Measurements from ENCODE around the gene NTN1.
"Not testable (repeated sequence)": the region's sequence is repeated elsewhere in the genome, so short reads cannot be mapped to it uniquely, and the experiment has no call there.

The NTN1 gene

DNA sequence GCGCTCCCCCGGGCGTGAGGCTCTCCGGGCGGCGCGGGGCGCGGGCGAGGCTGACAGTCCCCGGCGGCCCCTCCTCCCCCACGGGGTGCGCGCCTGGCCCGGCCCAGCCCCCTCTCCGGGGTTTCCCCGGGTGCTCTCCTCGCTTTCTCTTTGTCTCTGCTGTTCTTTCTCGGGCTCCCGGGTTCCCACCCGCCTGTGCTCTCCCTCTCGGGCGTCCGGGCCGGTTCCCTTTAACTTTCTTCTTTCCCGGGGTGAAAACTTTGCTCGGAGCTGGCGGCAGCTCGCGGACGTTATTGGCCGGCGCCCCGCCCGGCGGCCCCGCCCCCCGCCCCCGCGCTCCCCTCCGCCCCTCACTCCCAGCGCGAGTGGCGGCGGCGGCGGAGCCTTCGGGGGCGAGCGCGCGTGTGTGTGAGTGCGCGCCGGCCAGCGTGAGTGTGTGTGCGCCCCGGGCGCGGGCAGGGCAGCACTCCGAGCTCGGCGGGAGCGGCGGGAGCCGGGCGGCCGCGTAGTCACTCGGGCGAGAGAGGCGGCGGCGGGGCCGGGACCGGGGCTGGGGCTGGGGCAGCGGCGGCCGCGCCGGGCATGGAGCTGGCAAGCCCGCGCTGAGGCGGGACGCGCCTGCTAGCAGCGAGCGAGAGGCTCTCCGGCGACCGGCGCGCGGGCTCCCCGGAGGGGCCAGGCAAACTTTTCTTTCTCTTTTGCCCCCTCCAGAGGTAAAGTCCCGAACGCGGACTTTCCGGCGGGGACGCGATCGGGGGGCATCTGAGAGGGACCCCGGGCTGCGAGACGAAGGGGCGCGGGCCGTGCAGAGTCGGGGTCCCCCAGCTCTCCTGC, at the start of gene NTN1:
Gene NTN1 (plus strand): TSS at position 353 of the 834 bp plus-strand sequence. CDS start 864 bp downstream, outside the sequence.
- no peak for FAIRE-seq

DNA sequence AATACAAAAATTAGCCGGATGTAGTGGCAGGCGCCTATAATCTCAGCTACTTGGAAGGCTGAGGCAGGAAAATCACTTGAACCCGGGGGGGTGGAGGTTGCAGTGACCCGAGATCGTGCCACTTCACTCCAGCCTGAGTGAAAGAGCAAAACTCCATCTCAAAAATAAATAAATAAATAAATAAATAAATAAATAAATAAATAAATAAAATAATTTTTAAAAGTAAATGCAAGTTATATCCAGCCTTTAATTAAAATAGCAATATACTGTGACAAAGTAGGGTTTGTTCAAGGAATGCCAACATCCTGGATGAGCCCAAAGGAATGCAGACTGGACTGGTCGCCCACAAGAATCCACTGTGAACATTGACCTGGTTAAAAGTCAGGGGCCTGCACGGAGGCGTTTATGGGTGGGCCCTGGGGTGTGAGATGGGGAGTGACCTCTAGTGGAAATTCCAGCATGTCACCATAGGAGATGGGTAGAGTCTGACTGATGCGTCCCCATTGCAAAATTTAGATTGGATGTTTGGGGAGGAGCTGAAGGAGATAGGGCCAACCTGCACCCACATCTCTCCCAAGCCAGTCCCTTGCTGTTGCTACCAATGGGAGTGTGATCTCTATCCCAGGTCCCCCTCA, 46.1 kb upstream of the NTN1 start:
- FAIRE-seq: no peak

DNA sequence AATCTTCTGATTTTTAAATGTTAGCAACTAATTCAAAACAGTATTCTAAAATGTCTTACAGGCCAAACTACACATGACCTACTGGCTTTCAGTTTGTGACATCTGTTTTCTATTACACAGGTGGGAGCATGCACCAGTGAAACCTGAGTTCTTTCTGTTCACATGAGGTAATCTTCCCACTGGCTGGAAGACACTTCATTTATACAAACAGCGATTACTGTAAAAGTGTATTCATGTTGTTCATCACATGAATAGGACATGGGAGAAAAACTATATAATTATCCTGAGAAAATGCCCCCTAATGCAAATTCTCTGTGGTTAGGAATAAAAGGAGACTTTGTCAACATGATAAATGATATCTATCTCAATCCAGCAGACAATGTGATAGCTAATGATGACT, 44.7 kb upstream of the NTN1 start:
- FAIRE-seq: no peak

DNA sequence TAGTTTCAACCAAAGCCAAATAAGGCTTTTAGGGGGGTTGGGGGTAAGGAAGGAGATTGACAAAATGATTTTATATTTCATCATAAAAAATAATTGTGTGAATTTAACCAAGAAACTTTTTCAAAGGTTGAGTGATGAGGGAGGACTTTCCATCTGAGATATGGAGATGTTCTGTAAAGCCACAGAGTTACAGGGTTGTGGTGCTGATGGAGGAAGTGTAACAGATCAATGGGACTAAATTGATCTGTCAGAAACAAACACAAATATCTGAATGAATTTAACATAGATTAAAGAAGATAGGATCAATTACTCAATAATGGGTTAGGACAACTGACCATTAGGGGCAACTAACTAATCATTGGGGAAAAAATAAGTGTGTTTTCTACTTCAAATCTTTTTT, 41.6 kb upstream of the NTN1 start:
- FAIRE-seq: no peak

DNA sequence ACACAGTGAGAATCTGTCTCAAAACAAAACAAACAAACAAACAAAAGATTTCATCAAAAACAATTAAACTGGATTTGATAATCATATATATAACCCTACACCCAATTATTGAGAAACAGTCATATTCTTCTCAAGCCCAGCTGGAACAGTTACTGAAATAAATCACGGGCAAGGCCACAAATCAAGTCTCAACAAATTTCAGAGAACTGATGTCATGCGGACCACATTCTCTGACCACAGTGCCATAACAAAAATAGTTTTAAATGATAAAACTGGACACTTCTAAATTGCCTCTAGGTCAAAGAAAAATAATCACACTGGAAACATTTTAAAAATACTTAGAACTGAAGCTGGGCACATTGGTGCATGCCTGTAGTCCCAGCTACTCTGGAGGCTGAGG, 39.9 kb upstream of the NTN1 start:
- no peak for FAIRE-seq

DNA sequence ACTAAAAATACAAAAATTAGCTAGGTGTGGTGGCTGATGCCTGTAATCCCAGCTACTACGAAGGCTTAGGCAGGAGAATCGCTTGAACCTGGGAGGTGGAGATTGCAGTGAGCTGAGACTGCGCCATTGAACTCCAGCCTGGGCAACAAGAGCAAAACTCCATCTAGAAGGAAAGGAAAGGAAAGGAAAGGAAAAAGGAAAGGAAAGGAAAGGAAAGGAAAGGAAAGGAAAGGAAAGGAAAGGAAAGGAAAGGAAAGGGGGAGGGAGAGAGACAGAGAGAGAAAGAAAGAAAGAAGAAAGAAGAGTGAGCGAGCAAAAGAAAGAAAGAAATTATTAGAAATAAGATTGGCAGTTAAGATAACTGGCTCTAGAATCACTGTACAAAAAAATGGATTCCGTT, 37.1 kb upstream of the NTN1 start:
- FAIRE-seq: not testable (repeated sequence)

DNA sequence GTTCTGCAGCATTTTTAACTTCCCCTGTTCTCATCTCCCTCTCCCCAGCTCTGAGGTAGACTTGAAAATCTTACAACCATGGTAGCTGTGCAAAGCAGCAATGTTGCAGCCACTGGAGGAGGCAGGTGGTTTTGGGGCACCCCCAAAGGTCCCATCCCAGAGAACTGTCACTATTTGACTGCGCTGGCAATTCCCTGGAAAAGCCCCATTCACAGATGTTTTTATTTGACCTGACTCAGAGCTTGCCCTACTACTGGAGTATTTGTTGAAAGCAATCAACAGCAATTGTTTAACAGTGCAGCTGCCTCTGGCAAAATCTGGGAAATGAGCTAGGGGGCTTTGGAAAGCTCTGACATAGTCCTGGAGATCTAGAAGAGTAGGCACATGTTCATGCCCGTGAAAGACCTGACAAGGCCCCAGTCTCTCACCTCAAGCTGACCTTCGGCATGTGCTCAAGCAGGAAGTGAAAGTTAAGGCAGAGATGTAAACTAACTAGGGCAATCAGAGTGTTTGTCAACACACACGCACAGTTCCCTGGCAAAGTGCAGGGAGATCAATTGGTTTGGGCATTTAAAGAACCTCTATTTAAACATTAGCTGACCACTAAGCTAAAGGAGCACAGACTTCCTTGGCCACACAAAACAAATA, 36.1 kb upstream of the NTN1 start:
- FAIRE-seq: no peak

DNA sequence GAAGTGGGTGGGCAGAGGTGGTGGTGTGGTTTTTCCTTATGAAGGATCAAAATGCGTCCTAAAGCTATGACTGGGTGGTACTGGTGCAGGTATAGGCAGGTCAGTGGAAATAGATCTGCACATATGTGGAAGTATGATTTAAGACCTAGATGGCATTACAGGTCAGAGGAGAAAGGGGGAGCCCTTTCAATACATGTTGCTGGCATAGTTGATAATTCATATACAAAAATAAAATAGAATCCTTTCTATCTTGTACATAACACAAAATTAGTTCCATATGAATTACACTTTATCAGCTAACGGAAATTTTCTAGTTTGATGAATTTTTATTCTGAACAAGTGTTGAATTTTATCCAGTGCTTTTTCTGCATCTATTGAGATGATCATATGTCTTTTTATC, 35.0 kb upstream of the NTN1 start:
- FAIRE-seq: no peak

DNA sequence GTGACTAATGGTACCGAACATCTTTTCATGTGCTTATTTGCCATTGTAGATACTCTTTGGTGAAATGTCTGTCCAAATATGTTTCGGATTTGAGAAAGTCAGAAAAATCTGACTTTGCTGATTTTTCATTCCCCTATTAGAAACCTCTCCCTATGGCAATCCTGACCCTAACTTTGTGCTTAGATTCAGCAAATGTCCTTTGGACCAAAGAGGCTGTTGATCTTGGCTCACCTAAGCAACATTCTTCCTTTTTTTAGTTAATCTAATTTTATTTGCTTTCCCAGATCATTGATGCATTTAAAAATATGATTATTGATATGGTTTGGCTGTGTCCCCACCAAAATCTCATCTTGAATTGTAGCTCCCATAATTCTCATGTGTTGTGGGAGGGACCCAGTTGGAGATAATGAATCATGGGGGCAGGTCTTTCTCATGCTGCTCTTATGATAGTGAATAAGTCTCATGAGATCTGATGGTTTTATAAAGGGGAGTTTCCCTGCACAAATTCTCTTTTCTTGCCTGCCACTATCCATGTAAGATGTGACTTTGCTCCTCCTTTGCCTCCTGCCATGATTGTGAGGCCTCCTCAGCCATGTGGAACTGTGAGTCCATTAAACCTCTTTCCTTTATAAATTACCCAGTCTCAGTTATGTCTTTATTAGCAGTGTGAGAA, 32.9 kb upstream of the NTN1 start:
- FAIRE-seq: not testable (repeated sequence)

DNA sequence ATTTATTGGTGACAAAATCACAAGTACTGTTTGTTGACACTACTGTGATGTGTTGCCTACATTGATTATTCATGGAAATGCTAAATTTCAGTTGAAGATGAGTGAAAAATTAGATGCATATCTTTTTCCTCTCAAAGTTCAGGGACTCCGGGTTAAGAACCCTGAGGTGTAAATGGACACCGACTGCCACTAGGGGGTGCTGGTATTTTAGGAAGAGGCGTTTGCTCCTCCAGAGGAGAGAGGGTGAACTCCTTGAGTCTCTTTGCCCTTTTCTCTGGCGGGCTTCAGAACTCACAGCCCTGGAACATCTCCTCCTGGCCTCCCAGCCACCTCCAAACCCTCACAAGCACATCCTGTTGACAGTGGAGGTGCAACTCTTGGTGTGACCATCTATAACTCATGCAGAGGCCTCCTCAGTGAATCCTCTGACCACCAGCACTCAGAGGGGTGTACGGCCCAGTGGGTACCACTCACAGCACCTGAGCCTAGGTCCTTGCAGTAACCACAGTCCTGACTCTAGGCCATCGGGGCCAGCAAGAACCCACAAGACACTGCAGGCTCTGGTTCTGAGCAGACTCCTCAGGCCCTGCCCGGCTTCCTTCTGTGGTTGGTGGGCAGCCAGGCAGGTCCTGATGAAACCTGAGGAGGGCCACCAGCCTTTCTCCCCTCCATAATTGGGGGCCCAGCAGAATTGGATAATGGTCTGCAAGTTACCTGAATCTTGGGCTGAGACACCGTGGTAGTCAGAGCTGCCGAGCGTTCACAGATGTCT, 29.6 kb upstream of the NTN1 start:
- no peak for FAIRE-seq

DNA sequence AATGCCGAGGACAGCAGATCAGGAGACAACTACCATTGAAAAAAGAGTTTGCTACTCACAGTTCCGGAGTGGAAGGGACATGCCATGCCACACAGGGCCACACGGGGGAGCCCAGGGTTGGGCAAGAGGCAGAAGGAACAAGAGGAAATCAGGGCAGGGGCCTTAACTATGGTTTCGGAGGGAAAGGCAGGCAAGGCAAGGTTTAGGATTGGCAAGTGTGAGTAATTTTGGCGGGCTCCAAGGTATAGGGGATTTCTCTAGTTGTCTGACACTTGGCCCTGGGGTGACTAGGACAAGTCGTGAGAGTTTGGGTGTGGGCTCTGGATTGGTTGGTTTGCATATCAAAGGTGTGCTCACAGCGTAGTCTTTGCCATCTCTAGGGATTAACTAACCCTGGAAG, 27.0 kb upstream of the NTN1 start:
- FAIRE-seq: no peak

DNA sequence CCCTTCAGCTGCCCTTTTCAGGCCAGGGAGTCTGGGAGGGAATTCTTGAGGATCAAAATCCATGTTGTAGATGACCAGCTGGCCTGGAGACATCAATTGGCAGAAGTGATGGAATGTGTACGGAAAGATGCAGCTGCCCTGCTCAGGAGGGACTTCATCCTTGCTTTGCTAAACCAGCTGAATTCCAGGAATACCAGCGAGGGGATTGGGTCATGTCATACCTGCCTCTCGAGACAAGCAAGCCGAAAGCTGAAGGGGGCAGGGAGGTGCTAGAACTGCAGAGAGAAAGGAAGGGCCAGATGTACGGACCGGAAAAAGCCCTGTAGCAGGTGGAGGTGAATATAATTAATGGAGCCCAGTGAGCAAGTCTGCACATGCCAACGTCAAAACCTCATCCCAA, 25.6 kb upstream of the NTN1 start:
- no peak for FAIRE-seq

DNA sequence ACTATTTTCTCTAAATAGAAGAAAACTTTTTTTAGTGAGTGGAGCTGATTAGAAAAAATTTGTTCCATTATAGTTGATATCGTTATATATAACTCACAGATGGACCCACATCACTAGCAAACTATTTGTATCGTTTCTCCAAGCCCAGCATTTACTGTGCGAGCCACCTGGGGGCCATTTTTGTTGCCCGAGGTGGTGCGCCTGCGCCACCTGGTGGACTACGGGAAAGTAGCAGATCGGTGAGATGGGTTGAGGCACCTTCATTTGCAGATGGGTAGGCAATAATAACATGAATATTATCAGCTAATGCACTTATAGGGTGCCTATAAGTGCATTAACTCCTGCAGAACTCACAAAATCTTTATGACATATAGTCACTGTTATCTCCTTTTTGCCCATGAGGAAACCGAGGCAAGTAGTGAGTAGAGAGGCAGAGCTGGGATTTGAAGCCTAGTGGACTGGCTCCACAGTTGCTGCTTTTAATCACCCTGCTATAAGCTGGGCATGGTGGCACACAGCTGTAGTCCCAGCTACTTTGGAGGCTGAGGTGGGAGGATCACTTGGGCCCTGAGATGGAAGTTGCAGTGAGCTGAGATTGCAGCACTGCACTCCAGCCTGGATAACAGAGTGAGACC, 23.2 kb upstream of the NTN1 start:
- no peak for FAIRE-seq

DNA sequence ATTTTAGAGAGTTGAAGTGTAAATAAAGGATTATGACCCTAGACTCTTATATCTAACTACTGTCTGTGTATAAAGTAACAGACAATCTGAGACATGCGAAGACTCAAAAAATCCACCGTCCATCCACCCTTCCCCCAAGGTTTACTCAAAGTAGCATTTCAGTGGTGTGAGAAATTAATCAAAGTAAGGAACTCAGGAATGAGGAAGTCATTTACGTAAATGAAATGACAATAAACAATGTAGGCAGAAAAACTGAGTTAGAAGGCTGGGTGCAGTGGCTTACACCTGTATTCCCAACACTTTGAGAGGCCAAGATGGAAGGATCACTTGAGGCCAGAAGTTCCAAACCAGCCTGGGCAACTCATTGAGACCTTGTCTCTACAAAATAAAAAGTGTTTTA, 19.8 kb upstream of the NTN1 start:
- FAIRE-seq: no peak

DNA sequence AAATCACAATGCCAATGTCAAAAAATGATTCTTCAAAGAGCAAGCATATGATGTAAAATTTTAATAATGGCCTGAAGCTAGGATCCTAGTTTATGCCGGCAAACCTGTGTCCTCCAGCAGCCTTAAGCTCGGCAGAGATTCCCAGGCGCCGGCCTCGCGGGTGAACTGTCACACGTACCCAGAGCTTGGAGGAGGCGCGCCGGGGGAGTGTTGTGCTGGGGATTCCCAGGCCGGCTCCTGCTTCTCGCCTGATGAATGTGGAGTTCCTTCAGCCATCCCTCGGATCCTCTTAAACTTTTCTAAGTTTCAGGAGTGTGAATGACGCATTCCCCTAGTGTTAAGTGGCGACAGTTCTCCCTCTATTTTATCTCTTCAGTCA, 19.1 kb upstream of the NTN1 start:
- no peak for FAIRE-seq

DNA sequence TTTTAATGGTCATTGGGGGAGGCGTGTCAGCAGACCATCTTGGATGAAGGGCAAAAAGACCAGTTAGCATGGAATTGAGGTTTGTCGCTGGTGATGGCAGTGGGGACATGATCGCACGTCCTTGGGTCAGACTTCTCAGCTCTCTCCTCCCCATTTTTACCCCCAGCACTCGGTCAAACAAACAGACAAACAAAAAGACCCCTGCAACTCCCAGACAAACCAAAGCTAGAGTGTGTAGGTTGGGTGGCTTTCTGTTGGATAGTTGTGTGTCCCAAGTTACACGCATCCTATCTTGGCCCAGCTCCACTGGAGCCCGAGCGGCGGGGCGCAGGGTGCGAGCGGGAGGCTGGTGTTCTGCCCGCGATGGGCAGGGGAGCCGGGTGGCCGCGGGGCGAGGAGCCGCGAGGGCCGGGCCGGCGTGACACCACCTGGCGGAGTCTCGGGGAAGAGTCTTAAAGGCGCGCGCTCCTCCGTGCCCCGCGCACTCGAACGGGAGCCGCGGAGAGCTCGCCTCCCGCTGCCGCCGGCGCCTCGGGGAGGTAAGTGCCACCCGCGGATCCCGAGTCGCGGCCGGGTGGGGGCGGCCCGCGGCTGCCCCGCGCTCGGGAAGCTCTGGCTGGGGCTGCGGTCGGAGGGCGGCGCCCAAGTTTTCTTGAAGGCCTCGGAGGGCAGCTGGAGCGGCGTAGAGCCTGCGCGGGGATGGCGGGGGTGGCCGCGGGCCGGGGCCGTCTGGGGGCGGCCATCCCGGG, 18.5 kb upstream of the NTN1 start:
- no peak for FAIRE-seq

DNA sequence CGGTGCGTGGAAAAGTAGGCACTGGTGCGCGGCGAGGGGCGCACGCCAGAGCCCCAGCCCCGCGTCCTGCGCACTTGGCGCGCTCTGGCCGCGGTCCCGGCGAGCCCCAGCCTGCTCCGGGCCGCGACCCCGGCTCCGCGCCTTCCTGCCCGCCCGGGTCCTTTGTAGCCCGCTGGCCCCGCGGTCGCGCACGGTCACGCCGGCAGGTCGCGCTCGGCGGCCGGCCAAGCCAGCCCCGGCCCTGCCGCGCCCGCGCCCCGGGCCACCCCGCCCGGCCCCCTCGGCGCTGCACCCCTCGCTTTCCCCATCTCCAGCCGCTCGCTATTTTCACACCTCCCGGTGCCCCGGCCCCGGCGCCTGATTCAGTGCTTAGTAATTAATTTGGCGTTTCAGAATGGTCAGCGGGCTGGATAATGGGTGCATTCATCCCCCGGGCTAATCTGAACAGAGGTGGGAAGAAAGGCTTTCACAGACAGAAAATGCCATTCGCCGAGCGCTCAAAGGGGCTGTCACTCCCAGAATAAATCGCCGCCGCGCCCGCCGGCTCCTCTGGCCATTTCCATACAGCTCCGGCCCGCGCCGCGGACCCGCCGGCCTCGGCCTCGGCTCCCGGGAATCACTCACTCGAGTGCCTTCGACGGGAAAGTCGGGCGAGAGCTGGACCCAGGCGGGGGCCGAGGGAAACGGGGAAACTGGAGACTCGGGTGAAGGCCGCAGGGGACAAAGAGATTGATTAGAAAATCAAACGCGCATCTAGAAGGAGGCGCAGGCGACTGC, 17.8 kb upstream of the NTN1 start:
- FAIRE-seq: no peak

DNA sequence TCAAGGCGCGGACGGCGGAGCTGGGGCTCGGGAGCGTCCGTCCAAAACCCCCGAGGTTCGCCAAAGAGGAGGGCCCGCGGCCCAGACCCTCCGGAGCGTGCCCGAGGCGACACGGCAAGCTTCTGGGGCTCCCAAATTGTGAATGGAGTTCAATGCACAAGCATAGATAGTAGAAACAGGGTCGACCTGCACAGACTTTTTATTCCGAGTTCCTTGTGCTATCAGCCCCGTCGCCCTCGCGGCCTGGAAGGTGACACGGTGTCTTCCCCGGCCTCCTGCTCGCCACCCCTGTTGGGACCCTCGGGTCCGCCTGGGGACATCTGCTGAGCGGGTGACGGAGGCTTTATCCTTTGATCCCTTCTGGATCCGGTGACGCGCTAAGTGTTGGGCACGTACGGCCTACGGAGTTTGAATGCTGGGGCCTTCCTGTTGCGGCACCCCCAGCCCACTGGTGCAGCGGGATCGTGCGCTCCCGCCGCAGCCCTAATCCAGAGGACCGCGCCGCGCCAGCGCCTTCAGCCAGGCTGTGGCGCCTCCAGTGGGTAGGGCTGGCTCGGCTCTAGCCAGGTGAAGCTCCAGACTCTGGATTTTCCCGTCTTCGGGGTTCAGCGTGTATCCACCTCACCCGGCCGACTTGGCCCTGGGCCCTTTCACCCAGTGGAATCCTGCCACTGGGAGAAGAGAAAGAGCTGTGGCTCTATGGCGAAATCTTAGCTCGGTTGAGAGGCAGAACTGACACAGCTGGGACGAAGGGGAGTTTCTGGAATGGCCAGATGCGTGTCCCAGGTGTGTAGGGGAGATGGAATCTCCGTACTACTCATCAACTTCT, 17.0 kb upstream of the NTN1 start:
- FAIRE-seq: no peak

DNA sequence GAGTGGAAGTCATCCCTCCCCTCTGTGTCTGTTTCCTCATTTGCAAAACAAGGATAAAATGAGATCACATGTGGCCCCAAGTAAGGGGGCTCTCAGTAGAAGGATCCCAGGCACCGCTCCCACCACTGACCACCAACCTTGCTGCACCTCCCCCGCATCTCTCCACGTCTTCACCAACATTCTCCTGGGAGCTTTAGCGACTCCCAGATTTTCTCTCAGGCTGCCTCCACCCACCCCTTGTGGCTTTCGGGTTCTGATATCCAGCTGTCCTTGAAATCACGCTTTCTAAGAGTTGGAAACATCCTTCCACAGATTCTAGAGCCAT, 16.4 kb upstream of the NTN1 start:
- no peak for FAIRE-seq
